GM08714 (cell line): Measurements from ENCODE around the gene NT5C3B.
"Not testable (repeated sequence)": the region's sequence is repeated elsewhere in the genome, so short reads cannot be mapped to it uniquely, and the experiment has no call there.

Experiments used
- H3K4me3 ChIP-seq: fragments of 200-500 bp; sonication (Bioruptor generic); 2 replicates; pipeline ENCODE4 v1.5.1; 2014; ENCODE audit warnings: mild to moderate bottlenecking, low read length, inconsistent platforms
- ZNF274 ChIP-seq: IDR thresholded peaks from 2 replicates; pipeline ENCODE4 v1.6.1; 2012; ENCODE audit warnings: mild to moderate bottlenecking, low read depth, low read length

NT5C3B gene

GRCh38 chr17:41785859-41786226 is 50.2 kb downstream of the NT5C3B start:
- H3K4me3 ChIP-seq = peak overlapping the region; percentile 40; the same call in 1 of the 2 replicates
- TF ChIP-seq ZNF274 = no peak

GRCh38 chr17:41785091-41785858 is 50.8 kb downstream of the NT5C3B start:
- no peak for TF ChIP-seq ZNF274
- H3K4me3 ChIP-seq = peak overlapping the region; percentile 40; the same call in 1 of the 2 replicates

GRCh38 chr17:41784207-41784744 is 51.8 kb downstream of the NT5C3B start:
- H3K4me3 ChIP-seq = no peak overlapping the region
- TF ChIP-seq ZNF274 = no peak

GRCh38 chr17:41782142-41782541 is 53.9 kb downstream of the NT5C3B start:
- no peak for TF ChIP-seq ZNF274
- no peak overlapping the region for H3K4me3 ChIP-seq

- no peak for TF ChIP-seq ZNF274
- H3K4me3 ChIP-seq = no peak overlapping the region
Measured at GRCh38 chr17:41781404-41782110, 54.5 kb downstream of the NT5C3B start.

GRCh38 chr17:41779954-41780353 is 56.1 kb downstream of the NT5C3B start:
- no peak for TF ChIP-seq ZNF274
- no peak overlapping the region for H3K4me3 ChIP-seq

- TF ChIP-seq ZNF274 = no peak
- no peak overlapping the region for H3K4me3 ChIP-seq
Measured at GRCh38 chr17:41777574-41778188, 58.4 kb downstream of the NT5C3B start.

GRCh38 chr17:41777157-41777573 is 58.9 kb downstream of the NT5C3B start:
- no peak overlapping the region for H3K4me3 ChIP-seq
- no peak for TF ChIP-seq ZNF274

GRCh38 chr17:41776262-41776900 is 59.7 kb downstream of the NT5C3B start:
- H3K4me3 ChIP-seq = not testable (repeated sequence)

GRCh38 chr17:41775394-41776226 is 60.4 kb downstream of the NT5C3B start:
- TF ChIP-seq ZNF274 = no peak

More at GRCh38 chr17:41775394-41776226, 60.4 kb downstream of the NT5C3B start:
- no peak overlapping the region for H3K4me3 ChIP-seq
